K562 treated with DMSO at 1 percent for 4 hours (cell line): ENCODE data around the gene LIPN. TPM values are rescaled to one million over a fixed set of nuclear protein-coding genes. Genes with fewer than 3 reads are reported as not detected.

ENCODE experiments used
- total RNA-seq: library from RNA; unstranded; fragments of 300-600 nt; gene quantifications from 2 replicates; pipeline ENCODE4 v1.2.3, GENCODE V29; 2022; ENCODE audit not compliant: insufficient read depth

The LIPN gene
- total RNA-seq = not detected in 2 replicates

GRCh38 chr10:88759366-88760101 is at the start of gene LIPN:
Gene LIPN (plus strand): TSS chr10:88760020. CDS start chr10:88761406, 1,386 bp downstream.

GRCh38 chr10:88802523-88803285 is 42.9 kb downstream of the LIPN start, which contains the start of gene LIPM:
Gene LIPM (plus strand): TSS chr10:88802730. CDS start chr10:88802897, 167 bp downstream.

Other genes starting within 250 kb of the LIPN start
- gene RNLS, start 176.7 kb upstream of the LIPN start, total RNA-seq = 3.2 TPM in 1 of 2 replicates, not detected in the other
- not detected in 2 replicates for gene LIPJ, start 173.3 kb upstream of the LIPN start, total RNA-seq
- not detected in 2 replicates for gene LIPF, start 95.6 kb upstream of the LIPN start, total RNA-seq
- gene LIPK, start 53.8 kb upstream of the LIPN start, total RNA-seq = not detected in 2 replicates
- not detected in 2 replicates for gene LIPM, start 42.7 kb downstream of the LIPN start, total RNA-seq
- not detected in 2 replicates for gene ANKRD22, start 91.8 kb downstream of the LIPN start, total RNA-seq
- not detected in 2 replicates for gene STAMBPL1, start 120.2 kb downstream of the LIPN start, total RNA-seq
- gene ACTA2, start 192.8 kb downstream of the LIPN start, total RNA-seq = 0.70 and 1.5 TPM in 2 replicates
- gene FAS, start 230.8 kb downstream of the LIPN start, total RNA-seq = not detected in 2 replicates